Endothelial cell of umbilical vein (primary cell): ENCODE measurements around the gene NUPR1.

Experiments used
- EZH2 ChIP-seq: IDR thresholded peaks from 2 replicates; pipeline ENCODE4 v1.6.1; 2012; ENCODE audit warnings: borderline replicate concordance, low read depth, mild to moderate bottlenecking, moderate library complexity, low read length, inconsistent platforms; ENCODE audit not compliant: severe bottlenecking
- FOS ChIP-seq: IDR thresholded peaks from 2 replicates; pipeline ENCODE4 v1.6.1; 2011; ENCODE audit warnings: mild to moderate bottlenecking, low read length, moderate library complexity, borderline replicate concordance; ENCODE audit not compliant: insufficient read depth
- GATA2 ChIP-seq: IDR thresholded peaks from 2 replicates; pipeline ENCODE4 v1.7.0; 2011; ENCODE audit warnings: low read depth, mild to moderate bottlenecking, moderate library complexity, mixed read lengths, low read length; ENCODE audit not compliant: insufficient read length, insufficient read depth
- POLR2A ChIP-seq: IDR thresholded peaks from 2 replicates; pipeline ENCODE4 v1.6.1; 2012; ENCODE audit warnings: low read depth, mild to moderate bottlenecking, control low read depth, low read length
- POLR2AphosphoS5 ChIP-seq: IDR thresholded peaks from 2 replicates; pipeline ENCODE4 v1.6.1; 2012; ENCODE audit warnings: low read depth, mild to moderate bottlenecking, control low read depth, low read length, moderate library complexity; ENCODE audit not compliant: insufficient read depth
- TF ChIP-seq, protein P1 (sequence below), 2 donors: IDR thresholded peaks; 1 replicate in 1 of 2; 2 replicates in 1 of 2; pipeline ENCODE4 v1.5.1; 2011; ENCODE audit warnings: low read length in 2 of 2, mild to moderate bottlenecking in 2 of 2, moderate library complexity in 2 of 2, control low read depth in 1 of 2, inconsistent platforms in 1 of 2, low read depth in 1 of 2; ENCODE audit not compliant: insufficient read depth in 1 of 2; ENCODE audit errors: extremely low read depth in 1 of 2

DNA sequence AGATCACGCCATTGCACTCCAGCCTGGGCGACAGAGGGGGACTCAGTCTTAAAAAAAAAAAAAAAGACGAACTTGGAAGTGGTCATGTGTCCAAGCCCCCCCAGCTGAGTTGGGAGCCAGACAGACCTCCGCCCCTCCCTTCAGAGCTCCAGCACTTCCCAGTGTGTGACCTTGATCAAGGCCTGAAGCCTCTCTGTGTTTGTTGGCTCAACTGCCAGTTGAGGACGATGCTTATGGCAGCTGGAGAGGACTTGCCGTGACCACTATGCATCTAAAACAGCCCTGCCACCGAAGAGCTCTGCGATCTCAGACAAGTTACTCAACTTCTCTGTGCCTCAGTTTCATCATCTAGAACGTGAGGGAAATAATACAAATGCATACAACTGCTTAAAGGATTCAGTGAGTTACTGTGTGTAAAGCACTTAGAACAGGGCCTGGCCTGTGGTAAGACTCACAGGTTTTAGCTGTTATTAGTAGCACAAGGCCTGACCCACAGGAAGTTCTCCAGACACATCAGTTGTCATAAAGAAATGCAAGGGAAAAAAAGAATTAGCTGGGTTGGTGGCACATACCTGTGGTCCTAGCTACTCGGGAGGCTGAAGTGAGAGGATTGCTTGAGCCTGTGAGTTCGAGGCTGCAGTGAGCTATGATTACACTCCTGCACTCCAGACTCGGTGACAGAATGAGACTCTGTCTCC, 25.1 kb downstream of the NUPR1 start:
- TF ChIP-seq, protein P1, sequence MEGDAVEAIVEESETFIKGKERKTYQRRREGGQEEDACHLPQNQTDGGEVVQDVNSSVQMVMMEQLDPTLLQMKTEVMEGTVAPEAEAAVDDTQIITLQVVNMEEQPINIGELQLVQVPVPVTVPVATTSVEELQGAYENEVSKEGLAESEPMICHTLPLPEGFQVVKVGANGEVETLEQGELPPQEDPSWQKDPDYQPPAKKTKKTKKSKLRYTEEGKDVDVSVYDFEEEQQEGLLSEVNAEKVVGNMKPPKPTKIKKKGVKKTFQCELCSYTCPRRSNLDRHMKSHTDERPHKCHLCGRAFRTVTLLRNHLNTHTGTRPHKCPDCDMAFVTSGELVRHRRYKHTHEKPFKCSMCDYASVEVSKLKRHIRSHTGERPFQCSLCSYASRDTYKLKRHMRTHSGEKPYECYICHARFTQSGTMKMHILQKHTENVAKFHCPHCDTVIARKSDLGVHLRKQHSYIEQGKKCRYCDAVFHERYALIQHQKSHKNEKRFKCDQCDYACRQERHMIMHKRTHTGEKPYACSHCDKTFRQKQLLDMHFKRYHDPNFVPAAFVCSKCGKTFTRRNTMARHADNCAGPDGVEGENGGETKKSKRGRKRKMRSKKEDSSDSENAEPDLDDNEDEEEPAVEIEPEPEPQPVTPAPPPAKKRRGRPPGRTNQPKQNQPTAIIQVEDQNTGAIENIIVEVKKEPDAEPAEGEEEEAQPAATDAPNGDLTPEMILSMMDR (IDR thresholded peaks at IDR 0.05; ENCODE audit: extremely low read depth in 1 of 2, insufficient read depth in 1 of 2, low read depth in 1 of 2, low read length in 2 of 2), result no peak
- no peak for TF ChIP-seq POLR2AphosphoS5
- no peak for TF ChIP-seq EZH2
- TF ChIP-seq GATA2, result no peak
- TF ChIP-seq POLR2A, result no peak
- TF ChIP-seq FOS, result no peak
